GM12874 (cell line): ENCODE measurements around the gene PPP1R17.

Experiments used
- CTCF ChIP-seq: IDR thresholded peaks from 2 replicates; pipeline ENCODE4 v1.5.1; 2011; ENCODE audit warnings: low read depth, mild to moderate bottlenecking, control low read depth, low read length, moderate library complexity; ENCODE audit not compliant: insufficient read depth

Gene PPP1R17

GRCh38 chr7:31699050-31699449 lies 12.0 kb downstream of the PPP1R17 start:
- no peak for TF ChIP-seq CTCF

- no peak for TF ChIP-seq CTCF
Measured at GRCh38 chr7:31702354-31702753, 15.3 kb downstream of the PPP1R17 start.

GRCh38 chr7:31705377-31705776 lies 18.4 kb downstream of the PPP1R17 start:
- TF ChIP-seq CTCF = no peak

- no peak for TF ChIP-seq CTCF
Measured at GRCh38 chr7:31707089-31707488, 20.1 kb downstream of the PPP1R17 start.

GRCh38 chr7:31710171-31710570 lies 23.2 kb downstream of the PPP1R17 start:
- TF ChIP-seq CTCF = no peak

GRCh38 chr7:31716355-31716754 lies 29.3 kb downstream of the PPP1R17 start:
- TF ChIP-seq CTCF = no peak

- no peak for TF ChIP-seq CTCF
Measured at GRCh38 chr7:31720366-31720765, 33.4 kb downstream of the PPP1R17 start.

- TF ChIP-seq CTCF = no peak
Measured at GRCh38 chr7:31724696-31725095, 37.7 kb downstream of the PPP1R17 start.
